H1 (cell line): ENCODE data around the gene MAPT.

Source experiments
- EZH2 ChIP-seq: fragments of 200-600 bp; sonication (generic); IDR thresholded peaks from 2 replicates; pipeline ENCODE4 v1.7.1; 2012; ENCODE audit warnings: low read depth, mild to moderate bottlenecking, moderate library complexity, low read length, inconsistent platforms; ENCODE audit not compliant: severe bottlenecking
- HDAC6 ChIP-seq: IDR thresholded peaks from one replicate; pipeline ENCODE4 v1.7.1; 2012; ENCODE audit warnings: low read depth, mild to moderate bottlenecking, inconsistent platforms, low read length, moderate library complexity
- JUND ChIP-seq: IDR thresholded peaks from 2 replicates; pipeline ENCODE4 v1.6.1; 2011; ENCODE audit warnings: mild to moderate bottlenecking, improper control_type of control experiment, low read length
- POLR2A ChIP-seq, 2 experiments: IDR thresholded peaks; 1 replicate in 1 of 2; 2 replicates in 1 of 2; pipeline ENCODE4 v1.6.1; 2011; ENCODE audit warnings: low read depth in 2 of 2, low read length in 2 of 2, mild to moderate bottlenecking in 2 of 2; ENCODE audit errors: control extremely low read depth in 1 of 2
- TEAD4 ChIP-seq: IDR thresholded peaks from 2 replicates; pipeline ENCODE4 v1.6.1; 2012; ENCODE audit warnings: low read depth, low read length, inconsistent platforms, mixed read lengths
- TF ChIP-seq, protein P1 (sequence below), 3 experiments: IDR thresholded peaks; 1 replicate in 2 of 3; 2 replicates in 1 of 3; pipeline versions ENCODE4 v1.5.1 to v1.6.1; 2011; ENCODE audit warnings: low read length in 3 of 3, mild to moderate bottlenecking in 3 of 3, inconsistent platforms in 2 of 3, low read depth in 1 of 3, moderate library complexity in 1 of 3; ENCODE audit not compliant: insufficient read depth in 1 of 3; ENCODE audit errors: control extremely low read depth in 1 of 3
- TF ChIP-seq, protein P2 (sequence below): IDR thresholded peaks from 2 replicates; pipeline ENCODE4 v1.6.1; 2012; ENCODE audit warnings: inconsistent platforms

DNA sequence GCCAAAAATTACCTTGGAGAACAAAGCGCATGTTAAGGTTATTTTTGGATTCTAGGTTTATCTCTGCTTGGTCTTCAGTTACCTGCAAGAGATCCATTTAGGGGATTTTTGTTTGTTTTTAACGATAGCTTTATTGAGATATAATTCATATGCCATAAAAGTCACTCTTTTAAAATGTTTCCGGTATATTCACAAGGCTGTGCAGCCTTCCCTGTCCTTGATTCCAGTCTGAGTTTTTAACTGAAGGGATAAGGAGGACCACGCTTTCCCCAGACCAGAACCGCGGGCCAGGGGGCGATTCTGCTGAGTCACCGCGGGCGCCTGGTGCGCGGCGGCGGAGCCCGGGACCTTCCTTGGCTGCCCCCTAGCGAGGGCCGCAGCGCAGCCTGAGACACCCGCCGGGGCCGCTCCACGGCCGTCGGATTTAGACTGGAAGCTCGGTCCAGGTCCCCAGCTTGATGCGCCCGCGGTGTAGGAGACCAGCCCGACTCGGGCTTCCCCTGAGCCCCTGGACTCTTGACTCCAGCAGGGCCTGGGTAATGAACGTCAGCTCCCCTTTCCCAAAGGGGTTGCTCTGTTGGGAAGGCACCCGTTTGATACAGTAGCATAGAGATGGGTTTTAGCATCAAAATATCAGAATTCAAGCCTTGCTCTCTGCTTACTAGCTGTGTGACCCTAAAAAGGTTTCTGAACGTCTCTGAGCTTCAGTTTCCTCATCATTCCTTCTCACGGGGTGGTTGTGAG lies 54.7 kb downstream of the MAPT start:
- TF ChIP-seq POLR2A (IDR thresholded peaks at IDR 0.05; ENCODE audit: control extremely low read depth in 1 of 2, low read depth in 2 of 2, low read length in 2 of 2), result no peak
- no peak for TF ChIP-seq EZH2
- TF ChIP-seq, protein P1, sequence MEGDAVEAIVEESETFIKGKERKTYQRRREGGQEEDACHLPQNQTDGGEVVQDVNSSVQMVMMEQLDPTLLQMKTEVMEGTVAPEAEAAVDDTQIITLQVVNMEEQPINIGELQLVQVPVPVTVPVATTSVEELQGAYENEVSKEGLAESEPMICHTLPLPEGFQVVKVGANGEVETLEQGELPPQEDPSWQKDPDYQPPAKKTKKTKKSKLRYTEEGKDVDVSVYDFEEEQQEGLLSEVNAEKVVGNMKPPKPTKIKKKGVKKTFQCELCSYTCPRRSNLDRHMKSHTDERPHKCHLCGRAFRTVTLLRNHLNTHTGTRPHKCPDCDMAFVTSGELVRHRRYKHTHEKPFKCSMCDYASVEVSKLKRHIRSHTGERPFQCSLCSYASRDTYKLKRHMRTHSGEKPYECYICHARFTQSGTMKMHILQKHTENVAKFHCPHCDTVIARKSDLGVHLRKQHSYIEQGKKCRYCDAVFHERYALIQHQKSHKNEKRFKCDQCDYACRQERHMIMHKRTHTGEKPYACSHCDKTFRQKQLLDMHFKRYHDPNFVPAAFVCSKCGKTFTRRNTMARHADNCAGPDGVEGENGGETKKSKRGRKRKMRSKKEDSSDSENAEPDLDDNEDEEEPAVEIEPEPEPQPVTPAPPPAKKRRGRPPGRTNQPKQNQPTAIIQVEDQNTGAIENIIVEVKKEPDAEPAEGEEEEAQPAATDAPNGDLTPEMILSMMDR (IDR thresholded peaks at IDR 0.05; ENCODE audit: control extremely low read depth in 1 of 3, insufficient read depth in 1 of 3, low read depth in 1 of 3, low read length in 3 of 3), result peak; percentile 62 to 79 (median 65)
- peak; percentile 79; the same call in 1 of the 2 replicates for TF ChIP-seq JUND
- TF ChIP-seq, protein P2, sequence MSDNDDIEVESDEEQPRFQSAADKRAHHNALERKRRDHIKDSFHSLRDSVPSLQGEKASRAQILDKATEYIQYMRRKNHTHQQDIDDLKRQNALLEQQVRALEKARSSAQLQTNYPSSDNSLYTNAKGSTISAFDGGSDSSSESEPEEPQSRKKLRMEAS, result no peak
- TF ChIP-seq HDAC6, result no peak
- no peak for TF ChIP-seq TEAD4
